Heart left ventricle (tissue), 13 donors: Measurements from ENCODE around the gene CEP112.

Experiments
- CTCF ChIP-seq, 12 donors: fragments of 200-600 bp; sonication (generic) in 4 of 12; IDR thresholded peaks; one replicate each; pipeline versions ENCODE4 v1.5.0 to v1.8.0; 2018 to 2022; ENCODE audit warnings: antibody characterized with exemption in 12 of 12, mild to moderate bottlenecking in 5 of 12
- POLR2A ChIP-seq, 2 donors: fragments of 450-650 bp; IDR thresholded peaks; one replicate each; pipeline ENCODE4 v1.6.1; 2017; ENCODE audit warnings: antibody characterized with exemption in 2 of 2, mild to moderate bottlenecking in 2 of 2, moderate library complexity in 2 of 2
- donor health status: ischemic (EF 13 %, LVEDD 7.1; RV severe dilation, severe dysfunction).
- donor health status: DM: no; HTN: yes; CAD: no.
- donor health status: DM: no; HTN: no; CAD: no.
- donor health status: ischemic (EF 25% LVEDD 6.9; RV normal size, moderate dysfunction).
- donor health status: ischemic (EF 25% LVEDD 5.7; RV mildly dilated, moderate dysfunction).
- donor health status: ischemic (EF 35%, LVEDD 5.7; RV mildly dilated, moderate dysfunction).
- donor health status: nonischemic (EF 11% LVEDD 7.7; RV severe dilation, severe dysfunction).
- donor health status: DM: yes; HTN: yes; CAD: no.
- donor health status: PGD.
- donor health status: ischemic (EF 29% LVEDD 5.4; RV normal size, mild dysfunction).
- donor health status: nonischemic (EF 23%, LVEDD 6.1; RV moderate dilation, normal function).

- TF ChIP-seq POLR2A (IDR thresholded peaks at IDR 0.05) (no peak), CTCF (IDR thresholded peaks at IDR 0.05) (no peak)
Measured at GRCh38 chr17:65813306-65813705, 378.6 kb downstream of the CEP112 start.
